Upper lobe of left lung (tissue), 6 donors: ENCODE data around the gene ST6GALNAC3. TPM values are rescaled to one million over a fixed set of nuclear protein-coding genes. Genes with fewer than 3 reads are reported as not detected.
"Not testable (repeated sequence)": the region's sequence is repeated elsewhere in the genome, so short reads cannot be mapped to it uniquely, and the experiment has no call there.

Experiments
- ATAC-seq, 2 donors: fragments of 200-7000 bp; cut with Tn5 transposase; one replicate each; pipeline ENCODE4 v1.9.1; 2022; ENCODE audit warnings: mild to moderate bottlenecking in 2 of 2, moderate library complexity in 2 of 2; ENCODE audit not compliant: low FRiP score in 2 of 2
- DNase-seq, 2 donors: peaks; one replicate each; pipeline ENCODE4 v3.0.0-alpha.2; 2019 to 2020
- H3K27ac ChIP-seq, 4 donors: fragments of 200-600 bp; sonication (generic); one replicate each; pipeline ENCODE4 v1.5.1; 2016 to 2019
- H3K27me3 ChIP-seq, 4 donors: fragments of 200-600 bp; sonication (generic); one replicate each; pipeline ENCODE4 v1.5.1; 2017 to 2019
- H3K36me3 ChIP-seq, 4 donors: fragments of 200-600 bp; sonication (generic); one replicate each; pipeline ENCODE4 v1.5.1; 2016 to 2019
- H3K4me1 ChIP-seq, 4 donors: fragments of 200-600 bp; sonication (generic); one replicate each; pipeline ENCODE4 v1.5.1; 2018 to 2019
- H3K4me3 ChIP-seq, 4 donors: fragments of 200-600 bp; sonication (generic); one replicate each; pipeline ENCODE4 v1.5.1; 2017 to 2019; ENCODE audit warnings: mild to moderate bottlenecking in 2 of 4, moderate library complexity in 1 of 4
- H3K9me3 ChIP-seq, 4 donors: fragments of 200-600 bp; sonication (generic); one replicate each; pipeline ENCODE4 v1.5.1; 2018 to 2019
- EP300 ChIP-seq, 4 donors: sonication (generic); formaldehyde crosslinking; IDR thresholded peaks; one replicate each; pipeline ENCODE4 v1.5.1; 2017; ENCODE audit warnings: antibody characterized with exemption in 4 of 4, control low read depth in 2 of 4
- POLR2A ChIP-seq, 4 donors: fragments of 450-650 bp; IDR thresholded peaks; one replicate each; pipeline ENCODE4 v1.5.1; 2016 to 2017; ENCODE audit warnings: antibody characterized with exemption in 4 of 4, mild to moderate bottlenecking in 2 of 4
- POLR2AphosphoS5 ChIP-seq, 2 donors: sonication (generic); formaldehyde crosslinking; IDR thresholded peaks; one replicate each; pipeline ENCODE4 v1.5.1; 2017; ENCODE audit warnings: antibody characterized with exemption in 2 of 2
- WGBS, 2 donors: methylation state at CpG; one replicate each; pipeline ENCODE4 v1.1.5; 2017 to 2018; 5-methylcytosine and 5-hydroxymethylcytosine counted together
- total RNA-seq, 6 donors: library from RNA; depleted of rRNA in 4 of 6; stranded (reverse); fragments of >200 nt in 4 of 6; gene quantifications; one replicate each; pipeline versions ENCODE4 v1.1.0 to v1.2.1, GENCODE V29; 2016 to 2021
- TF ChIP-seq, protein P1 (sequence below), 6 experiments: fragments of 450-650 bp in 4 of 6; fragments of 200-600 bp in 2 of 6; sonication (generic) in 2 of 6; IDR thresholded peaks; one replicate each; pipeline ENCODE4 v1.5.1; 2016 to 2019; ENCODE audit warnings: antibody characterized with exemption in 6 of 6
- donor health status: DM: no; HTN: no; CAD: no; lungs with moderate emphysema.
- donor health status: DM: no; HTN: yes; CAD: no; lungs with severe emphysema.

Gene ST6GALNAC3
- total RNA-seq, 6 donors from 2014 or later: 5.8 to 13.1 (median 11.3) TPM

- Histone ChIP-seq H3K9me3 (no peaks in the 10 kb centered on the region), H3K36me3 (no peaks in the 10 kb centered on the region), H3K4me1 (peaks cover 0 to 7% (median 0%) of the 10 kb centered on the region in 4 donors), H3K27me3 (no peaks in the 10 kb centered on the region), H3K4me3 (no peak overlapping the region), H3K27ac (no peak overlapping the region)
- 78 to 91% methylated on average over 4 of the region's 4 CpGs for WGBS, 2 donors
- DNase-seq: no peak
- no peak for ATAC-seq
- TF ChIP-seq, protein P1, sequence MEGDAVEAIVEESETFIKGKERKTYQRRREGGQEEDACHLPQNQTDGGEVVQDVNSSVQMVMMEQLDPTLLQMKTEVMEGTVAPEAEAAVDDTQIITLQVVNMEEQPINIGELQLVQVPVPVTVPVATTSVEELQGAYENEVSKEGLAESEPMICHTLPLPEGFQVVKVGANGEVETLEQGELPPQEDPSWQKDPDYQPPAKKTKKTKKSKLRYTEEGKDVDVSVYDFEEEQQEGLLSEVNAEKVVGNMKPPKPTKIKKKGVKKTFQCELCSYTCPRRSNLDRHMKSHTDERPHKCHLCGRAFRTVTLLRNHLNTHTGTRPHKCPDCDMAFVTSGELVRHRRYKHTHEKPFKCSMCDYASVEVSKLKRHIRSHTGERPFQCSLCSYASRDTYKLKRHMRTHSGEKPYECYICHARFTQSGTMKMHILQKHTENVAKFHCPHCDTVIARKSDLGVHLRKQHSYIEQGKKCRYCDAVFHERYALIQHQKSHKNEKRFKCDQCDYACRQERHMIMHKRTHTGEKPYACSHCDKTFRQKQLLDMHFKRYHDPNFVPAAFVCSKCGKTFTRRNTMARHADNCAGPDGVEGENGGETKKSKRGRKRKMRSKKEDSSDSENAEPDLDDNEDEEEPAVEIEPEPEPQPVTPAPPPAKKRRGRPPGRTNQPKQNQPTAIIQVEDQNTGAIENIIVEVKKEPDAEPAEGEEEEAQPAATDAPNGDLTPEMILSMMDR (IDR thresholded peaks at IDR 0.05): no peak
- TF ChIP-seq EP300 (IDR thresholded peaks at IDR 0.05): no peak
Observed at GRCh38 chr1:76109404-76109803, 34.9 kb downstream of the ST6GALNAC3 start.

- H3K27ac ChIP-seq: no peak overlapping the region
- WGBS, 2 donors: 64 to 65% methylated on average over 2 of the region's 2 CpGs
Observed at GRCh38 chr1:76109901-76110560, 35.5 kb downstream of the ST6GALNAC3 start.

DNA sequence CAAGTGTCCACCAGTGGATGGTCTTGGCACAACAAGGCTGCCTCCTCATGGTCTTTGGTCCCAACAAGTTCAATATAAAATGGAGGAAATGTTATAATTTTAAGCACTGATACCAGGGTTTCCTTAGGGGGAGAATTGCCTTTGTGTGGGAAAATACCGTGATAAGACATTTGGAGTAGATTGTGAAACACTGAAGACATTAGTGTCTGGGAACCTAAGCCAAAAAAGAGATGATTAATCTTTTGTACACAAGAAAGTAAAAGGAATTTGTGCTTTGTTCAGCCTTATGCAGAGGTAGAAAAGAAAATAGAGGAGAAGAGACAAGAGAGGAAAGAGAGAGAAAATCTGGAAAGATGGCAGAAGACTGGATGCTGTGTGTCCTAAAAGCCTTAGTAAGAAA lies 36.1 kb downstream of the ST6GALNAC3 start:
- H3K4me3 ChIP-seq: no peak overlapping the region
- no peaks in the 10 kb centered on the region for H3K36me3 ChIP-seq
- TF ChIP-seq EP300 (IDR thresholded peaks at IDR 0.05) (no peak), POLR2AphosphoS5 (IDR thresholded peaks at IDR 0.05) (no peak), POLR2A (IDR thresholded peaks at IDR 0.05) (no peak)
- TF ChIP-seq, protein P1 (IDR thresholded peaks at IDR 0.05): no peak
- no peak for DNase-seq
- H3K9me3 ChIP-seq: no peaks in the 10 kb centered on the region
- no peak overlapping the region for H3K27ac ChIP-seq
- peaks cover 0 to 7% (median 0%) of the 10 kb centered on the region in 4 donors for H3K4me1 ChIP-seq
- 44 to 58% methylated on average over 1 of the region's 1 CpG for WGBS, 2 donors
- H3K27me3 ChIP-seq: no peaks in the 10 kb centered on the region
- no peak for ATAC-seq

More at GRCh38 chr1:76109901-76110560, 35.5 kb downstream of the ST6GALNAC3 start:
- no peak for DNase-seq
- no peaks in the 10 kb centered on the region for H3K27me3 ChIP-seq
- TF ChIP-seq, protein P1 (IDR thresholded peaks at IDR 0.05): no peak
- no peak for TF ChIP-seq EP300 (IDR thresholded peaks at IDR 0.05)
- TF ChIP-seq POLR2AphosphoS5 (IDR thresholded peaks at IDR 0.05): no peak
- no peak for TF ChIP-seq POLR2A (IDR thresholded peaks at IDR 0.05)
- no peak overlapping the region for H3K4me3 ChIP-seq
- no peaks in the 10 kb centered on the region for H3K9me3 ChIP-seq
- ATAC-seq: no peak
- H3K4me1 ChIP-seq: peaks cover 0 to 7% (median 0%) of the 10 kb centered on the region in 4 donors
- no peaks in the 10 kb centered on the region for H3K36me3 ChIP-seq

DNA sequence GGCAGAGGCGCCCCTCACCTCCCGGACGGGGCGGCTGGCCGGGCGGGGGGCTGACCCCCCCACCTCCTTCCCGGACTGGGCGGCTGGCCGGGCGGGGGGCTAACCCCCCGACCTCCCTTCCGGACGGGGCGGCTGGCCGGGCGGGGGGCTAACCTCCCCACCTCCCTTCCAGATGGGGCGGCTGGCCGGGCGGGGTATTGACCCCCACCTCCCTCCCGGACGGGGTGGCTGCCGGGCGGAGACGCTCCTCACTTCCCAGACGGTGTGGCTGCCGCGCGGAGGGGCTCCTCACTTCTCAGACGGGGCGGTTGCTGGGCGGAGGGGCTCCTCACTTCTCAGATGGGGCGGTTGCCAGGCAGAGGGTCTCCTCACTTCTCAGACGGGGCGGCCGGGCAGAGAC lies 37.8 kb downstream of the ST6GALNAC3 start:
- not testable (repeated sequence) for H3K27me3 ChIP-seq, H3K36me3 ChIP-seq, H3K9me3 ChIP-seq, ATAC-seq, H3K27ac ChIP-seq, H3K4me3 ChIP-seq, H3K4me1 ChIP-seq
- 98% methylated on average over 11 of the region's 35 CpGs; no CpG with 5 or more reads in 1 of the 2 donors for WGBS, 2 donors
- DNase-seq: peak in 1 of 2 donors; percentile 73

GRCh38 chr1:76113446-76113845 lies 38.9 kb downstream of the ST6GALNAC3 start:
- ATAC-seq (no peak), DNase-seq (no peak)
- H3K4me1 ChIP-seq: peaks cover 0 to 7% (median 0%) of the 10 kb centered on the region in 4 donors
- H3K4me3 ChIP-seq: no peak overlapping the region
- no peaks in the 10 kb centered on the region for H3K9me3 ChIP-seq
- TF ChIP-seq POLR2AphosphoS5 (IDR thresholded peaks at IDR 0.05) (no peak), EP300 (IDR thresholded peaks at IDR 0.05) (no peak)
- TF ChIP-seq, protein P1 (IDR thresholded peaks at IDR 0.05): no peak
- H3K27me3 ChIP-seq: no peaks in the 10 kb centered on the region
- H3K36me3 ChIP-seq: no peaks in the 10 kb centered on the region
- no peak overlapping the region for H3K27ac ChIP-seq
